A375 (cell line): ENCODE measurements around the gene UBA7. TPM values are rescaled to one million over a fixed set of nuclear protein-coding genes. Genes with fewer than 3 reads are reported as not detected.

Source experiments
- small RNA-seq: library from RNA; depleted of rRNA; stranded (forward); fragments of <200 nt; gene quantifications from one replicate; pipeline ENCODE3, GENCODE V24; 2014
- total RNA-seq: library from RNA; depleted of rRNA; stranded (reverse); fragments of >200 nt; shearing (Covaris generic); gene quantifications from 2 replicates; pipeline ENCODE4 v1.2.3, GENCODE V29; 2014; rRNA removed

Gene UBA7
- total RNA-seq: 8.3 and 8.9 TPM in 2 replicates

GRCh38 chr3:49813497-49814174, at the start of gene UBA7:
UBA7 (minus strand) TSS chr3:49813953; CDS start chr3:49813787, 166 bp downstream.

GRCh38 chr3:49856181-49857005, 42.6 kb upstream of the UBA7 start, which contains the start of gene TRAIP:
TRAIP (minus strand) TSS chr3:49856564; CDS start chr3:49856453, 111 bp downstream.

GRCh38 chr3:49802719-49803464, 10.9 kb downstream of the UBA7 start, which contains the start of gene INKA1:
INKA1 (plus strand) TSS chr3:49803261; CDS start chr3:49803393, 132 bp downstream.

GRCh38 chr3:49799761-49800160, 14.0 kb downstream of the UBA7 start, which contains the start of gene CDHR4:
CDHR4 (minus strand) TSS chr3:49799873; CDS start chr3:49799812, 61 bp downstream.

GRCh38 chr3:49786357-49787181, 27.2 kb downstream of the UBA7 start, which contains the start of gene IP6K1:
IP6K1 (minus strand) TSS chr3:49786542; CDS start chr3:49748040, 38,502 bp downstream.

Small RNA genes lying within 50 kb of the gene (small RNA-seq; reads per million reads assigned to genes)
- gene COX6CP14 (not detected), gene RN7SL217P (not detected)

Other genes starting within 250 kb of the UBA7 start
- gene APEH, start 139.6 kb downstream of the UBA7 start, total RNA-seq: 118 and 124 TPM in 2 replicates
- 7.4 and 8.0 TPM in 2 replicates for gene MST1, start 124.5 kb downstream of the UBA7 start, total RNA-seq
- 31.3 and 47.1 TPM in 2 replicates for gene RNF123, start 124.4 kb downstream of the UBA7 start, total RNA-seq
- 4.3 and 4.4 TPM in 2 replicates for gene AMIGO3, start 94.3 kb downstream of the UBA7 start, total RNA-seq
- 33.8 and 36.5 TPM in 2 replicates for gene GMPPB, start 90.0 kb downstream of the UBA7 start, total RNA-seq
- 32.7 and 36.0 TPM in 2 replicates for gene IP6K1, start 27.4 kb downstream of the UBA7 start, total RNA-seq
- 0.11 and 0.26 TPM in 2 replicates for gene CDHR4, start 14.1 kb downstream of the UBA7 start, total RNA-seq
- 0.68 and 1.7 TPM in 2 replicates for gene INKA1, start 10.7 kb downstream of the UBA7 start, total RNA-seq
- 11.6 and 16.4 TPM in 2 replicates for gene TRAIP, start 42.6 kb upstream of the UBA7 start, total RNA-seq
- gene CAMKV, start 56.0 kb upstream of the UBA7 start, total RNA-seq: not detected in 2 replicates
- 1.3 and 1.4 TPM in 2 replicates for gene MST1R, start 89.9 kb upstream of the UBA7 start, total RNA-seq
- gene MON1A, start 115.9 kb upstream of the UBA7 start, total RNA-seq: 12.3 and 16.0 TPM in 2 replicates
- 59.4 and 79.9 TPM in 2 replicates for gene RBM6, start 126.2 kb upstream of the UBA7 start, total RNA-seq